Activated CD4-positive, alpha-beta T cell treated with anti-CD3 and anti-CD28 coated beads for 24 hours (primary cell): Measurements from ENCODE around the gene CFAP74.
A peak's percentile ranks its signal among the peaks of the same experiment; 100 is the strongest.

ENCODE experiments used
- DNase-seq, 2 donors: peaks; one replicate each; pipeline ENCODE4 v3.0.0-alpha.2; 2020; ENCODE audit warnings: low read depth in 2 of 2

Gene CFAP74

GRCh38 chr1:1929639-1930545, 73.7 kb downstream of the CFAP74 start:
- no peak for DNase-seq

GRCh38 chr1:1929102-1929638, 74.4 kb downstream of the CFAP74 start:
- DNase-seq = no peak

GRCh38 chr1:1928231-1929101, 75.1 kb downstream of the CFAP74 start:
- no peak for DNase-seq

GRCh38 chr1:1927751-1928150, 75.8 kb downstream of the CFAP74 start:
- DNase-seq = no peak

- no peak for DNase-seq
These were observed 76.5 kb downstream of the CFAP74 start for GRCh38 chr1:1926886-1927660.

GRCh38 chr1:1926346-1926811, 77.2 kb downstream of the CFAP74 start:
- DNase-seq = no peak

GRCh38 chr1:1925437-1926345, 77.9 kb downstream of the CFAP74 start:
- DNase-seq = no peak

GRCh38 chr1:1924849-1925248, 78.7 kb downstream of the CFAP74 start:
- no peak for DNase-seq

- DNase-seq = no peak
These were observed 79.2 kb downstream of the CFAP74 start for GRCh38 chr1:1924386-1924785.

- no peak for DNase-seq
These were observed 80.4 kb downstream of the CFAP74 start for GRCh38 chr1:1922956-1923833.

GRCh38 chr1:1922702-1922955, 81.0 kb downstream of the CFAP74 start:
- no peak for DNase-seq

GRCh38 chr1:1921901-1922701, 81.5 kb downstream of the CFAP74 start:
- DNase-seq = no peak

- DNase-seq = no peak
These were observed 82.1 kb downstream of the CFAP74 start for GRCh38 chr1:1921459-1921862.

- no peak for DNase-seq
These were observed 82.8 kb downstream of the CFAP74 start for GRCh38 chr1:1920608-1921458.

GRCh38 chr1:1920057-1920607, 83.5 kb downstream of the CFAP74 start:
- no peak for DNase-seq

GRCh38 chr1:1919304-1920056, 84.1 kb downstream of the CFAP74 start:
- peak; percentile 97 to 99 for DNase-seq

GRCh38 chr1:1918901-1919303, 84.7 kb downstream of the CFAP74 start, which contains the start of gene TMEM52:
Gene TMEM52, minus strand, starts transcription at chr1:1919279. Its CDS starts 14 bp downstream, at chr1:1919265.
- DNase-seq = no peak
